ENCODE measurements around the gene SENP5.

GRCh38 chr3:196970547-196971093 is 102.9 kb downstream of the SENP5 start:
- TF ChIP-seq, protein P1, sequence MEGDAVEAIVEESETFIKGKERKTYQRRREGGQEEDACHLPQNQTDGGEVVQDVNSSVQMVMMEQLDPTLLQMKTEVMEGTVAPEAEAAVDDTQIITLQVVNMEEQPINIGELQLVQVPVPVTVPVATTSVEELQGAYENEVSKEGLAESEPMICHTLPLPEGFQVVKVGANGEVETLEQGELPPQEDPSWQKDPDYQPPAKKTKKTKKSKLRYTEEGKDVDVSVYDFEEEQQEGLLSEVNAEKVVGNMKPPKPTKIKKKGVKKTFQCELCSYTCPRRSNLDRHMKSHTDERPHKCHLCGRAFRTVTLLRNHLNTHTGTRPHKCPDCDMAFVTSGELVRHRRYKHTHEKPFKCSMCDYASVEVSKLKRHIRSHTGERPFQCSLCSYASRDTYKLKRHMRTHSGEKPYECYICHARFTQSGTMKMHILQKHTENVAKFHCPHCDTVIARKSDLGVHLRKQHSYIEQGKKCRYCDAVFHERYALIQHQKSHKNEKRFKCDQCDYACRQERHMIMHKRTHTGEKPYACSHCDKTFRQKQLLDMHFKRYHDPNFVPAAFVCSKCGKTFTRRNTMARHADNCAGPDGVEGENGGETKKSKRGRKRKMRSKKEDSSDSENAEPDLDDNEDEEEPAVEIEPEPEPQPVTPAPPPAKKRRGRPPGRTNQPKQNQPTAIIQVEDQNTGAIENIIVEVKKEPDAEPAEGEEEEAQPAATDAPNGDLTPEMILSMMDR (IDR thresholded peaks at IDR 0.05) = no peak
- no peak for TF ChIP-seq EZH2phosphoT487 (IDR thresholded peaks at IDR 0.05)
